Hepatocyte (in vitro differentiated cells): ENCODE data around the gene FGD2. TPM values are rescaled to one million over a fixed set of nuclear protein-coding genes. Genes with fewer than 3 reads are reported as not detected.

Experiments
- DNase-seq: peaks from one replicate; pipeline ENCODE4 v3.0.0-alpha.2; 2016; ENCODE audit warnings: low spot score
- H2AFZ ChIP-seq: fragments of 200-600 bp; sonication (generic); 2 replicates; pipeline ENCODE4 v1.6.0; 2016; ENCODE audit warnings: antibody characterized with exemption, mild to moderate bottlenecking
- H3K27ac ChIP-seq: fragments of 200-600 bp; sonication (generic); 2 replicates; pipeline ENCODE4 v1.5.1; 2016; ENCODE audit warnings: mild to moderate bottlenecking
- H3K27me3 ChIP-seq: fragments of 200-600 bp; sonication (generic); 2 replicates; pipeline ENCODE4 v1.6.1; 2016
- H3K36me3 ChIP-seq: fragments of 200-600 bp; sonication (generic); replicated peaks from 2 replicates; pipeline ENCODE4 v1.5.1; 2016; ENCODE audit warnings: low read depth; ENCODE audit not compliant: insufficient read depth
- H3K4me1 ChIP-seq: fragments of 200-600 bp; sonication (generic); 2 replicates; pipeline ENCODE4 v1.5.1; 2016; ENCODE audit warnings: mild to moderate bottlenecking, moderate library complexity; ENCODE audit not compliant: insufficient read depth
- H3K4me2 ChIP-seq: fragments of 200-600 bp; sonication (generic); 2 replicates; pipeline ENCODE4 v1.6.0; 2016
- H3K4me3 ChIP-seq: fragments of 200-600 bp; sonication (generic); 2 replicates; pipeline ENCODE4 v1.5.1; 2016; ENCODE audit warnings: mild to moderate bottlenecking
- H3K79me2 ChIP-seq: fragments of 200-600 bp; sonication (generic); 2 replicates; pipeline ENCODE4 v1.6.0; 2017; ENCODE audit warnings: mild to moderate bottlenecking
- H3K9me2 ChIP-seq: fragments of 200-600 bp; sonication (generic); replicated peaks from 2 replicates; pipeline ENCODE4 v1.6.0; 2017; ENCODE audit warnings: mild to moderate bottlenecking; ENCODE audit not compliant: insufficient read depth
- H3K9me3 ChIP-seq: fragments of 200-600 bp; sonication (generic); 2 replicates; pipeline ENCODE4 v1.5.1; 2016; ENCODE audit warnings: low read depth, mild to moderate bottlenecking
- H4K20me1 ChIP-seq: fragments of 200-600 bp; sonication (generic); 2 replicates; pipeline ENCODE4 v1.6.0; 2016; ENCODE audit warnings: mild to moderate bottlenecking; ENCODE audit not compliant: insufficient read depth, poor library complexity, severe bottlenecking
- EZH2 ChIP-seq: fragments of 200-600 bp; sonication (generic); IDR thresholded peaks from 2 replicates; pipeline ENCODE4 v1.6.1; 2016; ENCODE audit warnings: antibody characterized with exemption, mild to moderate bottlenecking, borderline replicate concordance
- EZH2phosphoT487 ChIP-seq: fragments of 200-600 bp; sonication (generic); IDR thresholded peaks from one replicate; pipeline ENCODE4 v1.6.1; 2018; ENCODE audit warnings: antibody characterized with exemption, mild to moderate bottlenecking, low read depth, moderate library complexity; ENCODE audit not compliant: unreplicated experiment, severe bottlenecking
- WGBS: methylation state at CpG from one replicate; pipeline ENCODE4 v1.1.6; 2016; ENCODE audit warnings: low lambda C conversion rate; ENCODE audit errors: missing lambda C conversion rate; 5-methylcytosine and 5-hydroxymethylcytosine counted together
- polyA plus RNA-seq: library from polyadenylated mRNA; unstranded; fragments of >200 nt; fragmentation: Nextera tagmentation; extraction: Ambion mirVana; gene quantifications from 2 replicates; pipeline ENCODE4 v1.2.1, GENCODE V29; 2016
- total RNA-seq: library from RNA; depleted of rRNA; stranded (reverse); fragments of >200 nt; gene quantifications from 2 replicates; pipeline ENCODE4 v1.2.3, GENCODE V29; 2014
- TF ChIP-seq, protein P1 (sequence below): fragments of 200-600 bp; sonication (generic); IDR thresholded peaks from 2 replicates; pipeline ENCODE4 v1.5.1; 2016; ENCODE audit warnings: antibody characterized with exemption, mild to moderate bottlenecking; ENCODE audit not compliant: poor library complexity

FGD2 gene
- total and polyA plus RNA-seq, 2 experiments from 2014 or later = 4.6 to 5.2 TPM

DNA sequence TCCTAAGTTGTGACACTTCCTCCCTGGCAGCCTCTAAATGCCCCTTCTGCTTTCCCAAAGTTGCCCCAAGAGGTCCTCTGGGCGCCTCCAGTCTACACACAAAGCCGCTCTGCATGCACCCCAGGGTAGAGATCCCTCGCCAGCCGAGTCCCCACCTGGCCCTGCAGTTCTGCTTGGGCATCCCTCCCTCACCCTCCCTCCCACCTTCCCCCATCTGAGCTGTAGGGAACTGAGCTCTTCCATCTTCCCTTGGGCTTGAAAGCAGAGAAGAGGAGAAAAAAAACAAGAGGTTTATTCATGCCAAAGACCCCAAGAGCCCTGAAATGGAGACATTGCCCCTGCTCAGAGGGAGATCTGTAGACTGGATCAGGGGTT lies 5.7 kb upstream of the FGD2 start:
- H3K4me2 ChIP-seq = no peak overlapping the region
- no peaks in the 10 kb centered on the region for H3K27me3 ChIP-seq
- H3K9me3 ChIP-seq = no peaks in the 10 kb centered on the region
- no peak overlapping the region for H2AFZ ChIP-seq
- H3K9me2 ChIP-seq = no peaks in the 10 kb centered on the region
- peaks cover 10% of the 10 kb centered on the region for H3K4me1 ChIP-seq
- no peak overlapping the region for H3K4me3 ChIP-seq
- H3K36me3 ChIP-seq = no peaks in the 10 kb centered on the region
- H3K79me2 ChIP-seq = no peaks in the 10 kb centered on the region
- H4K20me1 ChIP-seq = no peaks in the 10 kb centered on the region
- WGBS = 93% methylated on average over 4 of the region's 4 CpGs
- no peak overlapping the region for H3K27ac ChIP-seq
- no peak for TF ChIP-seq EZH2phosphoT487
- TF ChIP-seq, protein P1, sequence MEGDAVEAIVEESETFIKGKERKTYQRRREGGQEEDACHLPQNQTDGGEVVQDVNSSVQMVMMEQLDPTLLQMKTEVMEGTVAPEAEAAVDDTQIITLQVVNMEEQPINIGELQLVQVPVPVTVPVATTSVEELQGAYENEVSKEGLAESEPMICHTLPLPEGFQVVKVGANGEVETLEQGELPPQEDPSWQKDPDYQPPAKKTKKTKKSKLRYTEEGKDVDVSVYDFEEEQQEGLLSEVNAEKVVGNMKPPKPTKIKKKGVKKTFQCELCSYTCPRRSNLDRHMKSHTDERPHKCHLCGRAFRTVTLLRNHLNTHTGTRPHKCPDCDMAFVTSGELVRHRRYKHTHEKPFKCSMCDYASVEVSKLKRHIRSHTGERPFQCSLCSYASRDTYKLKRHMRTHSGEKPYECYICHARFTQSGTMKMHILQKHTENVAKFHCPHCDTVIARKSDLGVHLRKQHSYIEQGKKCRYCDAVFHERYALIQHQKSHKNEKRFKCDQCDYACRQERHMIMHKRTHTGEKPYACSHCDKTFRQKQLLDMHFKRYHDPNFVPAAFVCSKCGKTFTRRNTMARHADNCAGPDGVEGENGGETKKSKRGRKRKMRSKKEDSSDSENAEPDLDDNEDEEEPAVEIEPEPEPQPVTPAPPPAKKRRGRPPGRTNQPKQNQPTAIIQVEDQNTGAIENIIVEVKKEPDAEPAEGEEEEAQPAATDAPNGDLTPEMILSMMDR = no peak
- no peak for TF ChIP-seq EZH2
- no peak for DNase-seq

DNA sequence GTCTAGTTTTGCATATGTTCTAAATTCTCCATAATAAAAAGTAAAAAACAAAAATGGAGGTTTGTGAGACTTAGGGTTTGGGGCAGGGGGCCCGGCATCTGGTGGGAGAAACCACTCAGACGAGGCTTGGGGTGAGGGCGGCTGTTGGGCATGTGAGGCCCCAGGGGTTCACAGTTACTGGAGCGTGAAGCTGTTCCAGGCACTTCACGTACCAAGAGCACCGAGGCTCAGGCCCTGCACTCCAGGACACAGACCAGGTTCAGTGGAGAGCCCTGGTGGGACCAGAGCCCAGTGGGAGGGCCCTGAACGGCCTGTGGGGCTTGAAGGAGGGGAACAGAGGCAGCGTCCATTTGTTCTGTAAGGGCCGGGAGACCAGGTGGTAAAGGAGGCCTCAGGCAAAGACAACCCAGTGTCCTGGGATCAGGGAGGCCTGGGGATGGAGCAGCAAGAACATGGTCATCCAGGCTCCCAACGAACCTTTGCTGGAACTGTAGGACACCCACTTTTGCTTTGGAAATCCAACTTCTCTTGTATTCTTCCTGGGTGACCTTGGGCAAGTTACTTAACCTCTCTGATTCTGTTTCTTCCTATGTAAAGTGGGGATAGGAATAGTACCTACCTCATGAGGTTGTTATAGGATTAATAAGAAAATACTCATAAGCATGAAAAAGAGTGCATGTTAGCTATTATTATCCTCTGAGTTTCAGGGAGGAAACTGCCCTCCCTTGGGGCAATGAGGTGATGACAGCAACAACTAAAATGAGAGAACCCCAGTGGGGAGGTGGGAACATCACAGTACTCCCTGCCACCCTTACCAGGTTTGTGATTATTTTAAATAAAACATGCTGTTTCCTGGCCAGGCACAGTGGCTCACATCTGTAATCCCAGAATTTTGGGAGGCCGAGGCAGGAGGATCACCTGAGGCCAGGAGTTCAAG lies 1.1 kb upstream of the FGD2 start:
- Histone ChIP-seq H3K27me3 (no peaks in the 10 kb centered on the region), H4K20me1 (no peaks in the 10 kb centered on the region), H3K4me1 (no peaks in the 10 kb centered on the region), H3K79me2 (no peaks in the 10 kb centered on the region), H3K9me2 (no peaks in the 10 kb centered on the region), H3K4me3 (no peak overlapping the region), H3K9me3 (no peaks in the 10 kb centered on the region), H2AFZ (no peak overlapping the region), H3K27ac (no peak overlapping the region), H3K36me3 (no peaks in the 10 kb centered on the region), H3K4me2 (no peak overlapping the region)
- DNase-seq = no peak
- WGBS = 75% methylated on average over 11 of the region's 11 CpGs
- TF ChIP-seq EZH2 = no peak
- TF ChIP-seq, protein P1 = no peak

DNA sequence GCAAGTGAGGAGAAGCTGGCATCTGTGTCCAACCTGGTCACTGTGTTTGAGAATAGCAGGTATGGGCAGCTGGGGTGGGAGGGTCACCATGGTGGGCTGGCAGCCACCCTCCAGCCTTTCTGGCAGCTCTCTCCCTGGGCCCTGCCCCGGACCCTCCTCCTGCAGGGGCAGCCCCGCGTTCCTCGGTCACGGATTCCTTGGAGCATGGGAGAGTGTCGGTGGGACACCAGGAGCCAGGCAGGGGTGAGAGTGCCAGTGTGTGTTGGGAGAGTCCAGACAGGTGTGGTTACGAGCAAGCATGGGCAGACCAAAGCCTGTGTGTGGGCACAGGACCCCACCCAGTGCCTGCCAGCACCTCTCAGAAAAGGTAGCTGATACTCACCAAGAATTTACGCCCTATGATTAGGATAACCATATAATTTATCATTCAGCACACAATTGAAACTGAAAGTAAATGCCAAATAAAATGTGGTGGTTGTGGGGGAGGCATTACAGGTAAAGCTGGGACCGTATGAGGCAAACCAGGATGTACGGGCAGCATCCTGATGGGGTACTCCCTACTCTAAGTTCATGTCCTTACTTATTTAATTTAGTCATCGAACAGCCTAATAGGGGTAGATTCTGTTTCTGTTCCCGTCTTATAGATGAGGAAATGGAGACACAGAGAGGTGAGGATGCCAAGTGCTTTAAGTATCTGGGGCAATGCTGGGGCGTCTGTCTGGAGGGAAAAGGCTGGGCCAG lies 542 bp downstream of the FGD2 start:
- Histone ChIP-seq H3K27ac (no peak overlapping the region), H3K36me3 (no peaks in the 10 kb centered on the region), H3K4me2 (no peak overlapping the region), H3K27me3 (no peaks in the 10 kb centered on the region), H3K9me2 (no peaks in the 10 kb centered on the region), H3K79me2 (no peaks in the 10 kb centered on the region), H3K4me1 (no peaks in the 10 kb centered on the region), H3K9me3 (no peaks in the 10 kb centered on the region), H4K20me1 (no peaks in the 10 kb centered on the region), H3K4me3 (no peak overlapping the region), H2AFZ (no peak overlapping the region)
- no peak for DNase-seq
- 92% methylated on average over 13 of the region's 13 CpGs for WGBS
- TF ChIP-seq EZH2 (no peak), EZH2phosphoT487 (no peak)
- TF ChIP-seq, protein P1 = no peak
